T-cell (primary cell): ENCODE results near the gene MRFAP1L1. TPM values are rescaled to one million over a fixed set of nuclear protein-coding genes. Genes with fewer than 3 reads are reported as not detected.
A peak's percentile ranks its signal among the peaks of the same experiment; 100 is the strongest.

Source experiments
- ATAC-seq, 4 experiments: fragments of 200-7000 bp in 3 of 4; fragments of 150-1000 bp in 1 of 4; cut with Tn5 transposase; replicated peaks in 1 of 4; 1 replicate in 3 of 4; 2 replicates in 1 of 4; pipeline ENCODE4 v1.10.0; 2021; ENCODE audit warnings: moderate library complexity in 3 of 4, mild to moderate bottlenecking in 2 of 4, moderate number of reproducible peaks in 1 of 4
- CTCF ChIA-PET, 2 donors: fragments of 300-600 bp; sonication (Branson Sonifier 250); formaldehyde crosslinking; loops; one replicate each; lab custom pipeline; 2022; ENCODE audit warnings: antibody characterized with exemption in 2 of 2; lab: Charles Lee
- POLR2A ChIA-PET, 2 donors: fragments of 300-600 bp; sonication (Branson Sonifier 250); formaldehyde crosslinking; loops; one replicate each; lab custom pipeline; 2022; ENCODE audit warnings: antibody characterized with exemption in 2 of 2; lab: Charles Lee
- DNase-seq, 35 experiments: peaks; one replicate each; pipeline versions ENCODE4 v3.0.0 to v3.0.0-alpha.2; 2013 to 2023
- H3K27ac ChIP-seq: one replicate; pipeline ENCODE4 v1.5.1; 2013; ENCODE audit warnings: low read length
- H3K27me3 ChIP-seq, 2 experiments: replicated peaks in 1 of 2; 1 replicate in 1 of 2; 2 replicates in 1 of 2; pipeline versions ENCODE4 v1.6.1 to v1.7.0; 2013; ENCODE audit warnings: low read length in 1 of 2, mixed read lengths in 1 of 2; ENCODE audit not compliant: control insufficient read depth in 2 of 2, insufficient read depth in 2 of 2; ENCODE audit errors: extremely low read depth in 1 of 2
- H3K36me3 ChIP-seq, 2 donors: 1 replicate in 1 of 2; 2 replicates in 1 of 2; pipeline versions ENCODE4 v1.6.1 to v1.7.0; 2013; ENCODE audit warnings: low read length in 1 of 2; ENCODE audit not compliant: control insufficient read depth in 2 of 2, insufficient read depth in 1 of 2; ENCODE audit errors: extremely low read depth in 1 of 2
- H3K4me1 ChIP-seq, 2 experiments: 1 replicate in 1 of 2; 2 replicates in 1 of 2; pipeline versions ENCODE4 v1.6.1 to v1.7.0; 2013; ENCODE audit warnings: low read length in 2 of 2, mixed read lengths in 1 of 2; ENCODE audit not compliant: insufficient read depth in 2 of 2, control insufficient read depth in 1 of 2; ENCODE audit errors: extremely low read depth in 1 of 2
- H3K4me3 ChIP-seq, 2 donors: 1 replicate in 1 of 2; 2 replicates in 1 of 2; pipeline versions ENCODE4 v1.5.1 to v1.7.0; 2013; ENCODE audit warnings: mild to moderate bottlenecking in 2 of 2, low read length in 1 of 2, moderate library complexity in 1 of 2; ENCODE audit not compliant: control insufficient read depth in 1 of 2; ENCODE audit errors: extremely low read depth in 1 of 2
- H3K9me3 ChIP-seq: 2 replicates; pipeline ENCODE4 v1.7.0; 2013
- H3K27ac Mint-ChIP-seq, 2 donors: one replicate each; pipeline ENCODE4 v1.8.0; 2020 to 2021; ENCODE audit warnings: mild to moderate bottlenecking in 2 of 2, mixed read lengths in 2 of 2
- H3K27me3 Mint-ChIP-seq, 2 donors: one replicate each; pipeline ENCODE4 v1.8.0; 2021 to 2022; ENCODE audit warnings: mixed read lengths in 2 of 2
- H3K36me3 Mint-ChIP-seq: one replicate; pipeline ENCODE4 v1.8.0; 2021; ENCODE audit warnings: mixed read lengths
- H3K4me1 Mint-ChIP-seq, 3 donors: one replicate each; pipeline ENCODE4 v1.8.0; 2020 to 2022; ENCODE audit warnings: mixed read lengths in 3 of 3, mild to moderate bottlenecking in 1 of 3
- H3K4me3 Mint-ChIP-seq, 3 donors: one replicate each; pipeline ENCODE4 v1.8.0; 2020 to 2022; ENCODE audit warnings: mild to moderate bottlenecking in 3 of 3, mixed read lengths in 3 of 3, moderate library complexity in 3 of 3
- H3K9me3 Mint-ChIP-seq, 3 donors: one replicate each; pipeline ENCODE4 v1.8.0; 2020 to 2022; ENCODE audit warnings: mixed read lengths in 3 of 3
- WGBS: methylation state at CpG from one replicate; pipeline ENCODE4 v1.1.5; 2013; ENCODE audit warnings: missing lambda C conversion rate; ENCODE audit not compliant: insufficient coverage; 5-methylcytosine and 5-hydroxymethylcytosine counted together
- total RNA-seq, 35 experiments: library from RNA in 6 of 35; stranded (reverse) in 6 of 35; fragments of 120-200 nt in 1 of 35; gene quantifications; one replicate each; pipeline versions ENCODE4 v1.2.1 to v1.2.4 and lab custom pipeline; 2013 to 2026

MRFAP1L1 gene
- total RNA-seq, 5 donors from 2014 or later (not counting 1 experiment from before 2014, with no cell fraction given) = 28.8 to 121 (median 112) TPM

DNA sequence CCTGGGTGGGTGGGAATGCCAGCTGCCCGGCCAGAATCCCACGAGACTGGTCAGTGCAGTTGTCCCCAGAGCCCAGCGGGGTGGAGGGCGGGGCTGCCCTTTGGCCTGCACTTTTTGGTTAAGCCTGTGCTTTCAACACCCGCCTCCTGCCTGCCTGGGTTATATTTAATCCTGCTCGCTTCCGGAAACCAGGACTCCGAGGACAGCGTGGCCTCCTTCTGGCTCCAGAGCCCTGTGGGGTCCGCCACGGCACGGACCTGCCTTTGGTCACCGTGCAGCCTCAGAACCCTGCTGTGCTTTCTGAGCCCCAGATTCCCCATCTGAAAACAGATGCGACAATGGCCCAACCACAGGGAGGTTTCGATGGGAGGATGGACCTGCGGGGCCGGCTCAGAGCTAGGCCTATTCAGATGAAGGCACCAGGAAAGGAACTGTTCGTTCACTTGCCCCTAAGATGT is 43.5 kb upstream of the MRFAP1L1 start:
- H3K9me3 ChIP-seq = no peaks in the 10 kb centered on the region
- H3K9me3 Mint-ChIP-seq = no peaks in the 10 kb centered on the region
- no peaks in the 10 kb centered on the region for H3K27me3 Mint-ChIP-seq
- peaks cover 0 to 7% of the 10 kb centered on the region in 2 experiments for H3K27me3 ChIP-seq
- no peak overlapping the region for H3K4me3 ChIP-seq
- H3K36me3 ChIP-seq = no peaks in the 10 kb centered on the region
- CTCF ChIA-PET = no interaction called here
- H3K27ac ChIP-seq = no peak overlapping the region
- ATAC-seq = no peak
- no peak overlapping the region for H3K27ac Mint-ChIP-seq
- DNase-seq = no peak
- H3K4me1 ChIP-seq = peaks cover 0 to 8% of the 10 kb centered on the region in 2 experiments
- 93% methylated on average over 18 of the region's 18 CpGs for WGBS
- POLR2A ChIA-PET = interaction anchor here in 1 of 2 donors (0.6 kb wide), 1 partner anchor 27 kb away, joined by 3 read pairs; no protein-coding TSS in a partner anchor
- H3K4me3 Mint-ChIP-seq = no peak overlapping the region
- H3K36me3 Mint-ChIP-seq = no peaks in the 10 kb centered on the region
- H3K4me1 Mint-ChIP-seq = peaks cover 10 to 15% (median 11%) of the 10 kb centered on the region in 3 donors

DNA sequence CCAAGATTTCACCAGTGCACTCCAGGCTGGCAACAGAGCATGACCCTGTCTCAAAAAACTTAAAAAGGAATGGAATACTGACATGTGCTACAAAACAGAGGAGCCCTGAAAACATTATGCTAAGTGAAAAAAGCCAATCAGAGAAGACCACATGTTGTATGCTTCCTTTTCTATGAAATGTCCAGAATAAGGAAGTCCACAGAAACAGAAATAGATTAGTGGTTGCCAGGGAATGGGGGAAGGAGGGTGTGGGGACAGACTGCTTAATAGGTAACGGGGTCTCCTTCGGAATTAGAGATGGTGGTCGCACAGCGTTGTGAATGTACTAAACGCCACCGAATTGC is 42.8 kb upstream of the MRFAP1L1 start:
- no peak overlapping the region for H3K4me3 Mint-ChIP-seq
- no peak overlapping the region for H3K27ac ChIP-seq
- WGBS = 91% methylated on average over 6 of the region's 6 CpGs
- POLR2A ChIA-PET = no interaction called here
- ATAC-seq = no peak
- peaks cover 10 to 15% (median 11%) of the 10 kb centered on the region in 3 donors for H3K4me1 Mint-ChIP-seq
- H3K4me3 ChIP-seq = no peak overlapping the region
- H3K36me3 Mint-ChIP-seq = no peaks in the 10 kb centered on the region
- H3K9me3 ChIP-seq = no peaks in the 10 kb centered on the region
- H3K9me3 Mint-ChIP-seq = no peaks in the 10 kb centered on the region
- H3K36me3 ChIP-seq = no peaks in the 10 kb centered on the region
- H3K27me3 Mint-ChIP-seq = no peaks in the 10 kb centered on the region
- DNase-seq = no peak
- CTCF ChIA-PET = no interaction called here
- peaks cover 0 to 8% of the 10 kb centered on the region in 2 experiments for H3K4me1 ChIP-seq
- peak overlapping the region in 1 of 2 donors; percentile 87 for H3K27ac Mint-ChIP-seq
- peaks cover 0 to 7% of the 10 kb centered on the region in 2 experiments for H3K27me3 ChIP-seq

DNA sequence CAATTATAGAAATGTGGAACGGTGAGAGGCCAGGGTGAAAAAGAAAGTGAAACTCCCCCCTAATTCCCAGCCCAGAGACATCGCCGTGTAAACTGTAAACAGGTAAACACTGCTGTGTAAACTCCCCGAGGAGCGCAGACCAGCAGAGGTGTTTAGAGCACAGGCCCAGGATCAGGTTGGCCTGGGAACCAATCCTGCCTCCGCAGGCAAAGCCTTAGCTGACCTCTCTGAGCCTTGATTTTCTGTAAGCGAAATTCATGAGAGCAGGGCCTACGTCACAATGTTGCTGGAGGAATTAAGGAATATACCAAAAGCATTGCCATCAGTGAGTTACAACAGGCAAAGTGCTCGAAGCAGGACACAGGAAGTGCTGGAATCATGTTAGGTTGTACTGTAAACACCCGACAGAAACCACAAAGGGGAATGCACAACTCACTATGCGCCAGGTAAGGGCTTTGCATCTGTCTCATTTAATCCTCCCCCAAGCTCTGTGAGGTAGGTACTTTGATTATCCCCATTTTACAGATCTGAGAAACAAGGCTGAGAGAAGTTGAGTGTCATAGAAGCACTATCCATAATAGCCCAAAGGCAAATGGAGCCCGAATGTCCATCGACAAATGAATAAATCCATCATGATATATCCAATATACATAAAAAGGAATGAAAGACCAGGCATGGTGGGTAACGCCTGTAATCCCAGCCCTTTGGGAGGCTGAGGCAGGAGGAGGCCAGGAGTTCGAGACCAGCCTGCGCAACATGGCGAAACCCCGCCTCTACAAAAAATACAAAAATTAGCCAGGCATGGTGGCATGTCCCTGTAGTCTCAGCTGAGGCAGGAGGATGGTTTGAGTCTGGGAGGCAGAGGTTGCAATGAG is 42.2 kb upstream of the MRFAP1L1 start:
- CTCF ChIA-PET = no interaction called here
- Histone ChIP-seq H3K27ac (peak overlapping the region; percentile 57), H3K27me3 (peaks cover 0 to 8% of the 10 kb centered on the region in 2 experiments), H3K4me3 (peak overlapping the region in 1 of 2 donors; percentile 43), H3K36me3 (no peaks in the 10 kb centered on the region), H3K9me3 (no peaks in the 10 kb centered on the region), H3K4me1 (peaks cover 0 to 8% of the 10 kb centered on the region in 2 experiments)
- 52% methylated on average over 8 of the region's 18 CpGs for WGBS
- Mint-ChIP-seq H3K4me1 (peaks cover 10 to 15% (median 11%) of the 10 kb centered on the region in 3 donors), H3K4me3 (peak overlapping the region; percentile 68 to 75 (median 75)), H3K27ac (peak overlapping the region; percentile 75 to 87), H3K9me3 (no peaks in the 10 kb centered on the region), H3K36me3 (no peaks in the 10 kb centered on the region), H3K27me3 (no peaks in the 10 kb centered on the region)
- POLR2A ChIA-PET = interaction anchor here in 1 of 2 donors (1.1 kb wide), 1 partner anchor 32 kb away, joined by 3 read pairs; no protein-coding TSS in a partner anchor
- DNase-seq = peak in 1 of 35 experiments; percentile 28
- ATAC-seq = peak in 1 of 4 experiments; percentile 40

DNA sequence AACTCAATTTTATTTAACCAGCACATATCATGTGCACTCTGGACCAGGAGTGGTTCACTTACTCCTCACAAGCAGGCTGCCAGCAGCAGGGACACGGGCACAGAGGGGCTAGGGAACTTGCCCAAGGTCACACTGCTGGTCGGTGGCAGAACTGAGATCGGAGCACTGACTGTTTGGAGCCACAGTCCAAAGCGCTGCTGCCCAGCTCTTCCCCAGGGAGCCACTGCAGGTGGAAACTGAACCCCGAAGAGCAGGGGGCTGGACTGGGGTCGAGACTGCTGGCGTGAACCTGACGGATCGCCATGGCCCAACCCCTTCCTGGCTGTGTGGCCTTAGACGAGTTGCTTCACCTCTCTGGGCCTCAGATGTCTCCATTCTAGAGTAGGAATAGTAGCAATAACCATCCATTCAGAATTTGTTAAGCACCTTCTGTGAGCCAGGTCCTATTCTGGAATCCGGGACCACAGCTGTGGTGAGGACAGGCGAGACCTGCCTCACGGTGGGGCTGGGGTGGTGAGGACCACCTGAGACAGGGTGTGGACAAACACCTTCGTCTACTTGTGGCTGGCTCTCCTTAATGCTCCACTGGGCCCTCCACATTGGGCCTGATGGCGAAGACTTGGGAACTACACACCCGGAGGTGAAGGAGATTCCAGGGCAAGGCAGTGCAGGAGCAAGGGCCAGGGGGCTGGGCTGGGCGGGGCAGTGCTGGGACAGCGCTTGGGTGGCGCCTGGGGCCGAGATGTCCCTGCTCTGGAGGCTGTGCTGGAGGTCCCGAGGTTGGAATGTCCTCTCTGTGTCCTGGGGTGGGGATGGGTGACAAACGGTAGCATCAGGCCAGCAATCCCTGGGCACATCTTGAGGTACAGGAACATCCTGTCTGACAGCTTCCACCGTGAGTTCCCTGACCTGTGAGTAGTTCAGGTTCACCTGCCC is 40.9 kb upstream of the MRFAP1L1 start:
- H3K27me3 ChIP-seq = peaks cover 0 to 8% of the 10 kb centered on the region in 2 experiments
- Mint-ChIP-seq H3K4me1 (peaks cover 10 to 15% (median 11%) of the 10 kb centered on the region in 3 donors), H3K4me3 (peak overlapping the region; percentile 31 to 75 (median 68)), H3K27me3 (no peaks in the 10 kb centered on the region), H3K36me3 (no peaks in the 10 kb centered on the region), H3K9me3 (no peaks in the 10 kb centered on the region), H3K27ac (peak overlapping the region; percentile 75 to 87)
- DNase-seq (no peak), ATAC-seq (no peak)
- 92% methylated on average over 22 of the region's 23 CpGs for WGBS
- CTCF ChIA-PET = no interaction called here
- POLR2A ChIA-PET = no interaction called here
- no peak overlapping the region for H3K4me3 ChIP-seq
- peaks cover 0 to 8% of the 10 kb centered on the region in 2 experiments for H3K4me1 ChIP-seq
- H3K36me3 ChIP-seq = no peaks in the 10 kb centered on the region
- H3K27ac ChIP-seq = no peak overlapping the region
- no peaks in the 10 kb centered on the region for H3K9me3 ChIP-seq

DNA sequence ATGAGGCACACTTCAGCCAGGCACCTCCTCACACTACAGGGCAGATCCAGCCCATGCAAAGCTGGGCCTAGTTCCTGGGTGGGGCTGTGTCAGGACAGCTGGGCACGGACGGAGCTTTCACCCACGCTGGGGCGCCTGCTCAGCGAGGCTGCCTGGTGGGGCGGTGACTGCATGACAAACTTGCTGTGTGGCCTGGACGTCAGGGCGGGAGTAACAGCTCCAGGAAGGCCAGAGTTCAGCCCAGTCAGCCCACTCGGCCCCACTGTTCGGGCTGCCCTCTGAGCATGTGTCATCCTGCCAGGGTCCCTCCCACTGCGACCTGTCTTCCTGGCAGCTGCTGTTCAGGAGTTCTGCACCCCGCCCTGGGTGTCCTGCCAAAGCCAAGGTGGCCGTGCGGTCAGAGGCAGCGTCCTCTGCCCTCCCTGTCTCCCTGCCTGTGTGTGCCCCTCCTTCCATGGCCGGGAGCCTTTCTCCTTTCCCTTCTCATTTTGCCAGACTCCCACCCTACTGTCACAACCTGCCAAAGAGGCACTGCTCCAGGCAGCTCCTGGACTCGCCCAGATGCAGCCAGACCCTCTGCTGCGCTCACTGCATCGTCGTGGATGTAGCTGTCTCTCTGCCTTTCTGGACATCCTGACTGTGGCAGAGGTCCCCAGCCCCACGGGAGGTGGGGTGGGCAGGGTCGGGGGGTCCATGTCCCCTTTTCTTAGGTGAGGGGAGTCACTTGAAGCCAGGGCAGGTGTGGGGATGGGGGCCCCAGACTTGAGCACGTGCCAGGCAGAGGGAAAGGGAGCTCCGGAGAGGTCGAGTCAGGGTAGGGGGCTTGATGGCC is 39.9 kb upstream of the MRFAP1L1 start:
- Histone ChIP-seq H3K4me3 (no peak overlapping the region), H3K27ac (no peak overlapping the region), H3K9me3 (no peaks in the 10 kb centered on the region), H3K27me3 (peaks cover 0 to 8% of the 10 kb centered on the region in 2 experiments), H3K4me1 (peaks cover 0 to 8% of the 10 kb centered on the region in 2 experiments), H3K36me3 (no peaks in the 10 kb centered on the region)
- H3K27me3 Mint-ChIP-seq = no peaks in the 10 kb centered on the region
- H3K4me1 Mint-ChIP-seq = peaks cover 10 to 15% (median 11%) of the 10 kb centered on the region in 3 donors
- H3K4me3 Mint-ChIP-seq = no peak overlapping the region
- DNase-seq (no peak), ATAC-seq (no peak)
- 83% methylated on average over 24 of the region's 25 CpGs for WGBS
- H3K36me3 Mint-ChIP-seq = no peaks in the 10 kb centered on the region
- POLR2A ChIA-PET = no interaction called here
- H3K27ac Mint-ChIP-seq = no peak overlapping the region
- H3K9me3 Mint-ChIP-seq = no peaks in the 10 kb centered on the region
- CTCF ChIA-PET = no interaction called here
